Measurements from ENCODE around the gene MUL1.
"Not testable (repeated sequence)": the region's sequence is repeated elsewhere in the genome, so short reads cannot be mapped to it uniquely, and the experiment has no call there.

MUL1 gene, protein sequence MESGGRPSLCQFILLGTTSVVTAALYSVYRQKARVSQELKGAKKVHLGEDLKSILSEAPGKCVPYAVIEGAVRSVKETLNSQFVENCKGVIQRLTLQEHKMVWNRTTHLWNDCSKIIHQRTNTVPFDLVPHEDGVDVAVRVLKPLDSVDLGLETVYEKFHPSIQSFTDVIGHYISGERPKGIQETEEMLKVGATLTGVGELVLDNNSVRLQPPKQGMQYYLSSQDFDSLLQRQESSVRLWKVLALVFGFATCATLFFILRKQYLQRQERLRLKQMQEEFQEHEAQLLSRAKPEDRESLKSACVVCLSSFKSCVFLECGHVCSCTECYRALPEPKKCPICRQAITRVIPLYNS

GRCh38 chr1:20507564-20508410 lies at the start of gene MUL1:
TSS of gene MUL1 (minus strand) at chr1:20508151. CDS start at chr1:20508024, 127 bp downstream.
- DNase-seq = peak; percentile 98

DNA sequence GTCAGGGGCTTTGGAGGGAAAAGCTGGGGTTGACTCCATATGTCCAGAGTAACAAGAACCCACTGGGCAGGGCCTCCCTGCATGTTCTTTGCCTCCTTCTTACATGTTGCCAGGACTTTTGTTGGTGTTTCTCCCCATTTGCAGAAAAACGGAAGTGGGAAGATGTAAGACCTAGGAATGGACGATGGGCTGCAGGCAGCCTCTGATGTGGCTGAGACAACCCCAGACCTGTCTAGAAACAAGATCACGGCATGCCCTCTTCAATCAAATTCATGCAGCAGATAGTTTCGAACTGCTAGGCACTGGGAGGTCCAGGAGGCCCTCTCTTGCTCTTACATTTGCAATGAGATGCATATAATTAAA lies 47.8 kb upstream of the MUL1 start:
- no peak for DNase-seq

DNA sequence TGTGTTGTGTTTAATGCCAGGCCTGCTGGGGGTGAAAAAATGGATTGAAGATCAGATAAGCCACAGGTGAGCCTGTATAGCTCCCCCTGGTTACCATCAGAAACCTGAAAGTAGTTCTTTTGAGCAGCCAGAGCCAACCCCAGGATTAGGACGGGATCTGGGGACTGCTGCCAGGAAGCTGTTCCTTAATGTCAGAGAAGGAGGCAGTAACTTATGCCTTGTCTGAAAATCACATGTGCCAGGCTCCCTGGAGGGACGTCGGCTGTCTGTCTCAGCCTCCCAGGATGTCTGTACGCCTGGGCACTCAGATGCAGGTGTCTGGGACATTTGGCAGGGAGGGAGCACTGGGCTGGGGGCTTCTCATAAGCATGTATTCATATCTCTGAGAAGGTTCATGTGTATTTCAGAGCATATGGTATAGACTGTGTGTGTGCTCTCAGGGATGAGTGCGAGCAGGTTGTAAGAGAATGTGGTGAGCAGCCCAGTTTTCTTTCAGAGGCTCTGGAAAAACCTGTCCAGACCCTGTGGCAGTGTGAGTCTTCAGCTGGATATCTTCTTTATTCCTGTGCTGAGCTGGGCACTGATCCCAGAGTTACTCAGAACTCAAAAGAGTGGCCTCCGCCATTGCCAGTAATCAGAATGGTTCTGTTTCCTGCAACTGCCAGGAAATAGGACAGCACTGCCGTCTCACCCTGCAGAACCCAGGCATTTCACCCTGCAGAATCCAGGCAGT lies 47.2 kb upstream of the MUL1 start:
- no peak for DNase-seq

GRCh38 chr1:20552728-20553445 lies 44.9 kb upstream of the MUL1 start:
- DNase-seq = peak; percentile 61

DNA sequence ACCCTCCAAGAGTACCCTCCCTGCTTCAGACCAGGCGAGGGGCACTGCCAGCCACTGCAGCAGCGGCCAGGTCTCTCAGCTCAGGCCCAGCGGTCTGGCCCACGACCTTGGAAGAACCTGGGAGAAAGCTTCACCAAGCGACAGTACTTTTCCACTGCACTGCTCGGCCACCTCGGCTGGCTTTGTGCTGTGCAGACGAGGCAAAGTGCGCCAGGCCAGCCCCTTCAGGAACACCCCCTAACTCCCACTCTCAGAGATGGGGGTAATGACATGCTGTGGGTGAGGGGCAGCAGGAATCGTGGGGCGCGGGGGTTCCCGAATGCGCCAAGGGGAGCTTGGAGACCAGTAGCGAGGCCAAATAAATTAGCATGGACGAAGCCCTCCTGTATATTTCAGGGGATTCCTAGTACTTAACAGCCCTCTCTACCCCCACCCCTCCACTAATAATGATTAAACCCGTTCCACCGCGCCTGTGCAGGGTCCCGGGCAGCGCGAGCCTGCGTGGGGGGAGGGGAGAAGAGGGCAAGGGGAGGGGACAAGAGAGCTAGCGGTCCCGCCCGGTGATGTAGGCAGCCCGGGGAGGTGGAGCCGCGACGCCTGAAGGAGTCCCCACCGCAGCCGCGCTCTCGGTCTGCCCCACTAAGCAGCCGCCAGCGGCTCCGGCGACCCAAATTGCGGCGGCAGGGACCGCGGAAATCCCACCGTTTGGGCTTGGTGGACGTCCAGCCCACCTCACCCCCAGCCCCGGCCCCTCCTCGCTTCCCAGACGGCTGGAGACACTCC lies 44.2 kb upstream of the MUL1 start, which contains the start of gene FAM43B:
Gene FAM43B, plus strand, starts transcription at position 629 of the 783 bp plus-strand sequence. CDS start 401 bp downstream, outside the sequence.
- DNase-seq = peak; percentile 89

GRCh38 chr1:20551161-20551560 lies 43.2 kb upstream of the MUL1 start:
- no peak for DNase-seq

GRCh38 chr1:20546637-20547036 lies 38.7 kb upstream of the MUL1 start:
- DNase-seq = no peak

DNA sequence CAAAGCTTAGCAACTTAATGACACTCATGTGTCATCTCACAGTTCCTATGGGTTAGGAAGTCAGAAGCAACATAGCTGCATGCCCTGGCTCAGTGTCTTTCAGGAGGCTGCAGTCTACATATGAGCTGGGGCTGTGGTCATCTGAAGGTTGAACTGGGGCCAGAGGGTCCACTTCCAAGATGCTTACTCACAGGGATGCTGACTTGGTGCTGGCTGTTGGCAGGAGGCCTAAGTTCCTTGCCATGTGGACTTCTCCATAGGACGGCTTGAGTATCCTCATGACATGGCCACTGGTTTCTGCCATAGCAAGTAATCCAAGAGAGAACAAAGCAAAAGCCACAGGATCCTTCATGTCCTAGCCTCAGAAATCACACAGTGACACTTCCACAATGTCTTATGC lies 32.3 kb upstream of the MUL1 start:
- DNase-seq = no peak

DNA sequence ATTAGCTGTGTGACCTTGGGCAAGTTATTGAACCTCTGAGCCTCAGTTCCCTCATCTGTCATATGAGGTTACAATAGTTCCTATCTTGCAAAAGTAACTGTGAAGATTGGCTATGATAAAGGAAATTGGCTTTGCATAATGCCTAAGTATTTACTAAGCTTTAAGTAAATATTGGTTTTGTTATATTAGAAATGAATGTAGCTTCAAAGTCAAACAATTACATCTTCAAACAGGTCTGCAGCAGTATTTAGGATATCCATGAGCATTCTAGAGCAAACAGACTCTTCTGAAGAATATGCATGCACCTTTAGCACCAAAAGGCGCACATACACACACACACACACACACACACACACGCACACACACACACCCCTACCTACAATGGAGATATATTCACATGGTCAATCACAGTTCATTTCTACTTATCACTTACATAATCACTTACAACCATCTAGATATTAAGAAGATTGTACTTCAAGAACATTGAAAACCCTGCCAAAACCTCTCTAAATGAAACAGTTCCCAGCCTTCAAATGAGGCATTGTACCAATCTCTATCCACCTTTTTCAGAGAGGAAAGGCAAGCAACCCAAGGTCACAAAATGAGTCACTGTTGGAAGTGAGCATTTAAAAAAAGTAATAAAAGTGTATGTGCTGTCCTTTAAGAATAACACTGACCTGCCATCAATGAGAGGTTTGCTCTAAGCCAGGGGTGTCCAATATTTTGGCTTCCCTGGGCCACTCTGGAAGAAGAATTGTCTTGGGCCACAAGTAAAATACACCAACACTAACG lies 31.0 kb upstream of the MUL1 start:
- DNase-seq = no peak

GRCh38 chr1:20538227-20538626 lies 30.3 kb upstream of the MUL1 start:
- DNase-seq = no peak

DNA sequence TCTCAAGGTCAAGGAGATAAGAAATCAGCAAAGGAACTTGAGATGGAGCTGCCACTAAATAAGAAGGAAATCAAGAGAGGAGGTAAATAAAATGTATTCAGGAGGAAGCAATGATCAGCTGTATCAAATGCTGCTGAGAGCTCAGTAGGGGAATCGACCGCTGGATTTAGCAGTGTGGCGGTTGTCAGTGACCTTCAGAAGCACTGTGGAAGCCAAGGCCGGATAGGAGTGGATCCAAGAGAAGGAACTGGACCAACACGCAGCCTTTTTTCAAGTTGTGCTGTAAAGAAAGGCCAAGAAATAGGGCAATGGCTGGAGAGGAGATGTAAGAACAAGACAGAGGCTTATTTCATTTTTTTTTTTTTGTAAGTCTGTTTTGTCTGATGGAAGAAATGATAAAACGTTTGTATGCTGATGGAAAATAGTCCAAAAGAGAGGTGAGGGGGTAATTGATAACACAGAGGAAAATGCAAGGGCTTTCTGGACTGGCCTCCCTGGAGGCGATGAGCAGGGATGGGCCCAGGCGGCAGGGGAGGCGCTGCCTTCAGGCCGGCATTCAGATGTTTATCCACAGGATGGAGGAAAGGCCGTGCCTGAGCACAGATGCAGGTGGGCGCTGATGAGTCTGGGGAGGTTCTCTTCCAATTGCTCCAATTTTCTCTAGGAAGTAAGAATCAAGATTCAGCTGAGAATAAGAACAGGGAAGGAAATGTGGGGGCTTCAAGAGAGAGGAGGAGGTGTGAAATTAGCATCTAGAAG lies 26.9 kb upstream of the MUL1 start:
- no peak for DNase-seq

DNA sequence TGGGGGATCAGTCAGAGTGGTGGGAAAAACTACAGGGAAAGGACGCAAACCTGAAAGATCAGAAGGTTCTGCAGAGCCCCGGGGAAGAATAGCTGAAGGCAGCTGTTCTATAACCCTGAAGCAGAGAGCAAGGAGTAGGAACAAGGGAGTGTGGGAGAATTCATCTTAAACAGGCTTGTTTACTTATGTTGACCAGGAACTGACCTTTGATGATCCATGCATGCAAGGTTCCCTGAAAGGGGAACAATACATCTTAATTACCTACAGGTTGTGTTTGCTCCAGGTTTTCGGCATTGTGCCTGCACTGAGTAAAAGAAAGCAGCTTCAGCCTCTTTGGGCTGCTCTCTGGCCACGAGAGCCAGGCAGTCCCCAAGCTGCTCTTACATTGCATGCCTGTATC lies 25.7 kb upstream of the MUL1 start:
- DNase-seq = no peak

DNA sequence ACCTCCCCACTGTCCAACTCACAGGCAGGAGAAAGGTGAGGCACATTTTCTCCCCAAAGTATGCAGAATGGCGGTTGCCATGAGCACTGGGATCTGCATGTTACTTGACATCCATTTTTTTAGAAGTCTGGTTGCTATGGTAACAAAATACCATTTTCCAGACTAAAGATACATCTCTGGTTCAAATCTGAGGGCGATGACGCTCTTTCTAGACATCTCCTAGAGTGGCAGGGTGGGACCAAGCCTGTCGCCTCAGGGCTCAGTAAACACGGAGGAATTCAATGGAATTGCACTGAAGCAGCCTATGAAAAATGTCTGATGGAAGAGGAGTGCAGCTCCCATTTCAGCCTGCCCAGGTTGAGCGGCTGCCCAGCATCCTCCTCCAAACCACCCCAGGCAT lies 22.9 kb upstream of the MUL1 start:
- DNase-seq = no peak

DNA sequence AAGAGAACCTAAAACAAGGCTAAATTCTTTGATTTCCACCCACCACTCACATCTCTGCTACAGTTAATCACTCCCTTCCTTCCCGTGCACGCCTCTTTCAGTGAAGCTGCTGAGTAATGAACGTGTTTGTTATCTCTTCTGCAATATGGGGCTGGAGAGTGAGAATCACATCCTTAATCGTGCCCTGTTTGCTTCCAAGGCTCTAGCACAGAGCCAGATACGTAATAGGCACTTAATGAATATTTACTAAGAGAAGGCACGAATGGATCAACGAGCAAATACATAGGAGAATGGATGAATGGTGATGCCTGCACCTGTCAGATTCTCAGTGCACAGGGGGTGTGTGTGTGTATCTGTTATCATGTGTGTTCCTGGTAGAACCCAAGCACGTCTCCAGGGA lies 22.4 kb upstream of the MUL1 start:
- no peak for DNase-seq

DNA sequence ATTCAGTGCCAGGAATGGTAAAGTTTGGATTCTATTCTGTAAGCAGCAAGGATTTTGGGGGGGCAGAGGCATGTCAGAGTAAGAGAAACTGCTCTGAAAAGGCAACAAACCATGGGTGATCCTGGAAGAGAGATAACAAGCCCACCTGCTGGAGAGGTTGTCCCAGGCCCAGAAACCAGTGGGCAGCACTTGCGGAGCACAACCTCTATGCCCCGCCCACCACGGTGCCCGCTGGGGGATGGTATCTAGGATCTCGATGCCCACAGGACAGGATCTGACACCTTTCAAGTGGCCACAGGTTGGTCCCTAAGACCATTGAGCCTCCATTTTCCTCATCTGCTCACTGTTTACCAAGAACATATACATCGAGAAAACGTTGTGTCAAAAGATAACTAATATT lies 20.3 kb upstream of the MUL1 start:
- no peak for DNase-seq

- no peak for DNase-seq
Observed at GRCh38 chr1:20526267-20526666, 18.3 kb upstream of the MUL1 start.

GRCh38 chr1:20521960-20522861 lies 14.3 kb upstream of the MUL1 start:
- DNase-seq = peak; percentile 96

DNA sequence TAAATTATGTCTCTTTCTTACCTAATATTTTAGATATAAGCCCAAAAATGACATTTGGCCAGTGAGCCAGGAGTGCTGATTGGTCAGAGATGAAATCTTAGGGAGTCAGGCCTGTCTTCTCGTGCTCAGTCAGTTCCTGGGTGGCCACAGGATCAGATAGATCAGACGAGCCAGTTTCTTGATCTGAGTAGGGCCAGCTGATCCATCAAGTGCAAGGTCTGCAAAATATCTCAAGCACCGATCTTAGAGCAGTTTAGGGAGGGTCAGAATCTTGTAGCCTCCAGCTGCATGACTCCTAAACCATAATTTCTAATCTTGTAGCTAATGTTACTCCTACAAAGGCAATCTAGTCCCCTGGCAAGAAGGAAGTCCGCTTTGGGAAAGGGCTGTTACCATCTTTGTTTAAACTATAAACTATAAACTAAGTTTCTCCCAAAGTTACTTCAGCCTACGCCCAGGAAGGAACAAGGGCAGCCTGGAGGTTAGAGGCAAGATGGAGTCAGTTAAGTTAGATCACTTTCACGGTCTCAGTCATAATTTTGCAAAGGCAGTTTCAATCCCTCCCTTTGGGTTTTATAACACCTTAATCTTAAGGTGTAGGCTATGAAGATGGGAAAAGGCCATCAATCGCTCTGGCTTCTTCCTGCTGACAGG lies 11.8 kb upstream of the MUL1 start:
- DNase-seq = not testable (repeated sequence)
